GM18951 (cell line): Measurements from ENCODE around the gene NUP58.

Experiments
- POLR2A ChIP-seq: IDR thresholded peaks from 4 replicates; pipeline ENCODE4 v1.6.1; 2011; ENCODE audit warnings: mild to moderate bottlenecking; ENCODE audit not compliant: insufficient read length, insufficient read depth; ENCODE audit errors: extremely low read depth
- in situ Hi-C: fragments of 300-500 bp; cut with MboI; formaldehyde crosslinking; loops from one replicate; pipeline ENCODE4 v1.12.0; 2022; ENCODE audit warnings: low sequenced_read_pairs, mixed read lengths, inconsistent platforms; ENCODE audit not compliant: unreplicated experiment

NUP58 gene

GRCh38 chr13:25301347-25302113 is at the start of gene NUP58:
Gene NUP58, plus strand, starts transcription at chr13:25301625. Its CDS starts 149 bp downstream, at chr13:25301774.
- in situ Hi-C loops: no loop called here
- peak; percentile 93 for TF ChIP-seq POLR2A

GRCh38 chr13:25252225-25252624 is 49.2 kb upstream of the NUP58 start:
- in situ Hi-C loops: no loop called here
- no peak for TF ChIP-seq POLR2A

DNA sequence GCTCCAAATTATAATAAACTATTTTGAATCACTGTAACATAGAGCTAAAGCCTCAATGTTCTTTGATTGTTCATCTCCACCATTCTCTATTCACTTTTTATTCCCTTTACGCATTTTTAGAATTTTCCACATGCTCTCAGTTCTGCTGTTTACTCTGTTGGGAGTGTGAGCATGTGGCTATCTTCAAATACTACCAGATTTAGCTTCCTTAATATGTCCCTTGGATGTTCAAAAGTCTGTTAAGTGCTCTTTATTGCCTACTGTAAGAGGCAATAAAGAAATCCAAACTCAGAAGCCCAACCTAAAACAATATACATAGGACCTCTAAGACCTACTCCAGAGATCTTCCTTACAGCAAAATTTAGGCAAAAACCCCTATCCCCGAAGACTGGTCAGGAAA is 48.7 kb upstream of the NUP58 start:
- no peak for TF ChIP-seq POLR2A
- in situ Hi-C loops: no loop called here

GRCh38 chr13:25253702-25254101 is 47.7 kb upstream of the NUP58 start:
- TF ChIP-seq POLR2A: no peak
- in situ Hi-C loops: no loop called here

DNA sequence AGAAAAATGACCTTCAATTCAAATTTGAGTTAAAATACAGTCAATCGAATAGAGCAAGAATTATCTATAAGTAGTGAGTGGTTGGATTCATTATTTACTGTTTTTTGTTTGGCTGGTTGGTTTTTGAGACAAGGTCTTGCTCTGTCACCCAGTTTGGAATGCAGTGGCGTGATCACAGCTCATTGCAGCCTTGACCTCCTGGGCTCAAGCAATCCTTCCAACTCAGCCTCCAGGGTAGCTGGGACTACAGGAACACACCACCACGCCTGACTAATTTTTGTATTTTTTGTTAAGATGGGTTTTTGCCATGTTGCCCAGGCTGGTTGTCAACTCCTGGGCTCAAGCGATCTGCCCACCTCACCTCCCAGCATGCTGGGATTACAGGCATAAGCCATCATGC is 39.2 kb upstream of the NUP58 start:
- no peak for TF ChIP-seq POLR2A
- in situ Hi-C loops: no loop called here

- in situ Hi-C loops: no loop called here
- TF ChIP-seq POLR2A: no peak
Measured at GRCh38 chr13:25266706-25267105, 34.7 kb upstream of the NUP58 start.

DNA sequence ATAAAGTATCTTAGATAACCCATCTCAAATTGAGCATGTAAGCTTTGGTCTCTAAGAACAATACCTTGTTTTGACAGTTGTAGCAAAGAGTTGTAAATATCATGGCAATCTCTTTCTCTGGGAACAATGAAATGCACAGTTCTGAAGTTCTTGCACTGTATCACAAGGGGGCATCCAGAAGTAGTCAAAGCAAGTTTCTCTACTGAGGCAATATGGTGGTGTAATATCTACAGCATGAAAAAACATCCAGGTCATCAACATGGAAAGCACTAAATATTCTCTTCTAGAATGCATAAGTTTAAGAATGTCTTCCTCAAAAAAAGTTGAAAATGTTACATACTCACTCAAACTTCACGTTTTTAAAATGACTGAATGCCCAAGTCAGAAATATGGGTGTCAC is 33.7 kb upstream of the NUP58 start:
- no peak for TF ChIP-seq POLR2A

GRCh38 chr13:25268561-25268960 is 32.9 kb upstream of the NUP58 start:
- in situ Hi-C loops: no loop called here

More for the DNA sequence above, 33.7 kb upstream of the NUP58 start:
- in situ Hi-C loops: no loop called here

GRCh38 chr13:25276748-25277147 is 24.7 kb upstream of the NUP58 start:
- in situ Hi-C loops: no loop called here
- TF ChIP-seq POLR2A: no peak

More at GRCh38 chr13:25268561-25268960, 32.9 kb upstream of the NUP58 start:
- TF ChIP-seq POLR2A: no peak

GRCh38 chr13:25280396-25280795 is 21.0 kb upstream of the NUP58 start:
- in situ Hi-C loops: no loop called here
- TF ChIP-seq POLR2A: no peak

- in situ Hi-C loops: no loop called here
- TF ChIP-seq POLR2A: no peak
Measured at GRCh38 chr13:25281193-25281934, 20.1 kb upstream of the NUP58 start.

DNA sequence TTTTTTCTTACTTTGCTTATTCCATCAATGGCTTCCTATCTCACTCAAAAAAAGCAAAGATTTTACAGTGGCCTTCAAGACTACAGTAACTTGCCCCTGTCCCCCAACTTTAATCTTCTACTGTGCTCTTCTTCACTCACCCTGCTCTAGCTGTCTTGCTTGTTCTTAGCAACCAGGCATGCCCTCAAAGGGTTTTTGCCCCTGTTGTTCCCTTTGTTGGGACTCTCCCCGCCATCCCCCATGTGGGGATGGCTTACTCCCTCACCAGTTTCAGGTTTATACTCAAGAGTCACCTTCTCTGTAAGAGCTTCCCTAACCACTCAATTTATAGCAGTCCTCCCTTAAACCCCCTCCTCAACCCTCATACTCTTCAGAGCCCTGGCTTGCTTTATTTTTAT is 19.5 kb upstream of the NUP58 start:
- in situ Hi-C loops: no loop called here
- TF ChIP-seq POLR2A: no peak

DNA sequence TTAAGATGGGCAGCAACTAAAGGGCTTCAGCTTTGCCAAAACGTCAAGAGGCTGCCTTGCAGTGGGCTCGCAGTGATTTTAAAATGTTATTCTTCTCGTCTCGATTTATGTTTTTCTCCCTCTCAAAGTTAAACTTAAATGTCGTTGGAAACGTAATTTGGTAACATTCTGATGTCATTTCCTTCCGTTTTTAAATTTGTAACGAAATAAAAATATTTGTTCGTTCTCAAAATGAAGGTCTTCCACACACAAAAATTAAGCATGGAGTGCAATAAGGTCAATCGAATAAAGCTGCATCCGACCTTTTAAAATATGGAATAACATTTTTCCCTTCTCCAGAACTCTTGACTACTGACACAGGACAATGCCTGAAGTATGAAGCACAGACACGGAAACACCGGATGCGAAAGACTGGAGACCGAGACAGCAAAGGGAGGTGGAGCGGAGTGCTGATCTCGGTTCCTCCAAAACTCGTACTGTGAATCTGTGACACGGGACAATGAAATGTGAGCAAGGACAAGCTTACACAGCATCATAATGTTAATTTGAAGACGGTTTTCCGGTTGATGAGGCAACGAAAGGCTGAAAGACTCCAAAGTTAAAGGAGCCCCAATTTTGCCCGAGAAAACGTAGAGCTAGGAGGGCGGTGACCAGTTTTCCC is 15.0 kb upstream of the NUP58 start:
- in situ Hi-C loops: no loop called here

More for the DNA sequence above, 15.0 kb upstream of the NUP58 start:
- no peak for TF ChIP-seq POLR2A
